HFF-Myc (cell line): Measurements from ENCODE around the gene KCNS3.

Experiments
- DNase-seq: peaks from one replicate; pipeline ENCODE4 v3.0.0-alpha.2; 2011; ENCODE audit warnings: low read depth; ENCODE audit errors: extremely low read depth
- H3K4me3 ChIP-seq: replicated peaks from 2 replicates; pipeline ENCODE4 v1.5.1; 2011; ENCODE audit warnings: low read depth, mild to moderate bottlenecking, control low read depth, low read length
- TF ChIP-seq, protein P1 (sequence below): IDR thresholded peaks from 2 replicates; pipeline ENCODE4 v1.5.1; 2012; ENCODE audit warnings: mild to moderate bottlenecking, low read depth, low read length, control low read depth; ENCODE audit errors: missing control alignments

Gene KCNS3

DNA sequence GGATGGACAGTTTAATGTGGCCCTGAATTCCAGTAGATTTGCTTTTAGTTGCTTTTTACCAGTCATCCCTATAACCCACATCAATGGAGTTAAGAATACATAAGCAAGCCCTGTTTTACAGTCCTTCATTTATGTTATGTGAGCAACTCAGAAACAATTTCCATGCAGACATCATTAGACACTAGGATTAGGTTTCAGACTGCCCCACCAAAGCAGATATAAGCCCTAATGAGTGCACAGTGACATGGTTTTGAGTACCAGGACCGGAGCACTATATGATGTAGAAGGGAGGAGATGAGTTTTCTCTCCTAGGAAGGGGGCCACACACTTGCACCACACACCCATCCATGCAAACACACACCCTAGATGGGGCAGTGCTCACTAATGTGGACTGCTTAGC lies 15.5 kb downstream of the KCNS3 start:
- H3K4me3 ChIP-seq = no peak overlapping the region
- DNase-seq = no peak
- TF ChIP-seq, protein P1, sequence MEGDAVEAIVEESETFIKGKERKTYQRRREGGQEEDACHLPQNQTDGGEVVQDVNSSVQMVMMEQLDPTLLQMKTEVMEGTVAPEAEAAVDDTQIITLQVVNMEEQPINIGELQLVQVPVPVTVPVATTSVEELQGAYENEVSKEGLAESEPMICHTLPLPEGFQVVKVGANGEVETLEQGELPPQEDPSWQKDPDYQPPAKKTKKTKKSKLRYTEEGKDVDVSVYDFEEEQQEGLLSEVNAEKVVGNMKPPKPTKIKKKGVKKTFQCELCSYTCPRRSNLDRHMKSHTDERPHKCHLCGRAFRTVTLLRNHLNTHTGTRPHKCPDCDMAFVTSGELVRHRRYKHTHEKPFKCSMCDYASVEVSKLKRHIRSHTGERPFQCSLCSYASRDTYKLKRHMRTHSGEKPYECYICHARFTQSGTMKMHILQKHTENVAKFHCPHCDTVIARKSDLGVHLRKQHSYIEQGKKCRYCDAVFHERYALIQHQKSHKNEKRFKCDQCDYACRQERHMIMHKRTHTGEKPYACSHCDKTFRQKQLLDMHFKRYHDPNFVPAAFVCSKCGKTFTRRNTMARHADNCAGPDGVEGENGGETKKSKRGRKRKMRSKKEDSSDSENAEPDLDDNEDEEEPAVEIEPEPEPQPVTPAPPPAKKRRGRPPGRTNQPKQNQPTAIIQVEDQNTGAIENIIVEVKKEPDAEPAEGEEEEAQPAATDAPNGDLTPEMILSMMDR = no peak

DNA sequence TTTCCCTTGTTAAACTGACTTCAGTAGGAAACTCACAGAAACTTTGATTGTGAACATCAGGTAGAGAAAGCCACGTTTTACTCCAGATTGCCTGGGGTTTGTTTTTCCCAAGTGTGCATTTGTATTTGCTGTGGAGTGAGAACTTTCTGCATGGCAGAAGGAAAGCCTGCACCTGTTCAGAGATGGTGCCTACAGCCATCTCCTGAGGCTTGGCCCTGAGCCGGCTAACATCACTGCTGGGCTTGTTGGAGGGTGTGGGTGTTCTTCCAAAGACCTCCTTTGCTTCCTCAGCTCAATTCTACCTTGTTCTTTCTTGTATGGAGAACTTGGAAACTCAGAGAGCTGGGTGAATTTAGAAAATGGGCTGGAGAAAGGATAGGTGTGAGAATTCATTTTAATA lies 16.1 kb downstream of the KCNS3 start:
- no peak for DNase-seq
- no peak overlapping the region for H3K4me3 ChIP-seq
- TF ChIP-seq, protein P1 = no peak

DNA sequence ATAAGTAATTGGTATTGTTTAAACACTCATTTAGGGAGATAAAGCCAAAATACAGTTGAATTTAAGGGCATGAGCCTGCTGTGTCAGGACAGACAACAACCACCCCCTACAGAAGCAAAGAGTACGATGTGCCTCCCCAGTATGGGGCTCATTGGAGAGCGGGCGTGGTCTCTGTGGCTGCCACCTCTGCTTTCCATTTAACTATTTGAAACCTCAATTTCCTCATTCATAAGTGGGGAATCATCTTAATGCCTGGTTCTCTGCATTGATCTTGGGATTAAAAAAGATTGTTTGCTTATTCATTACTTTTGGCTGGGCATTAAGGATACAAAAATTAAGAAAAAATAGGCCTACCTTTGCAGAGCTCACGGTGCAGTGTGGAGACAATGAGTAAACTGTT lies 21.4 kb downstream of the KCNS3 start:
- TF ChIP-seq, protein P1 = no peak
- DNase-seq = no peak
- H3K4me3 ChIP-seq = no peak overlapping the region

DNA sequence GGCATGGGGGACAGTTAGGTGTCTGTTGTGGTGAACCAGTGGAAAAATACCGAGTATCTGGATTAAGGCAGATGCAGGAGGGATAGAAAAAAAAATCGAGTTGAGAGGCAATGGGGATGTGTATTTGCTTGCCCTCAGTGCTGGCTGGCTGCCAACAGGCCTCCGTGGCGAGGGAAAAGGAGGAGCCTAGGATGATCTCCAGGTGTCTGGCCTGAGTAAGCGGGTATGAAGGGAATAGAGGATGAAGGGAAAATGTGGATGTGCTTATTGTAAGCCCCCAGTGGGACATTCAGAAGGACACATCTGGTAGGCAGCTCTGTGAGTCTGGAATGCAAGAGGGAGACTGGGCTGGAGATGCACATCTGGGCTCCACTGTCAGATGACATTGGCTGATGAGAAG lies 22.8 kb downstream of the KCNS3 start:
- TF ChIP-seq, protein P1 = no peak
- H3K4me3 ChIP-seq = no peak overlapping the region
- peak; percentile 56 for DNase-seq

DNA sequence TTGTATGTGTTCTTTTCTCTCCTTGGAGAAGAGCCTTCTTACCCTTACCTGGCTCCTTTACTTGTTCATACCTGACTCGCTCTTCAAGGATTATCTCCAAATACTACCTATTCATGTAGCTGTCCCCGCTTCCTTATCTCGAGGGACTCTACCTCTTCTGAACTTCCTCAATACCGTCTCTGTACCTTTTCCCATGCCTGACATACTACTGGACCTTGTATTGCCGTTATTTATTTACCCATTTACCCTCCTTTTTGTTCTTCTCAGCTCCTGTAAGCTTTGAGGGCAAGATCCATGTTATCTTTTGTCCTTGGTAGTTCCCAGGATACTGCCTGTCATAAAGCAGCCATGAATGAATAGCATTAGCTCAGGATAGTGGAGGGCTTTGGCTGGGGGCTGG lies 32.5 kb downstream of the KCNS3 start:
- TF ChIP-seq, protein P1 = no peak

DNA sequence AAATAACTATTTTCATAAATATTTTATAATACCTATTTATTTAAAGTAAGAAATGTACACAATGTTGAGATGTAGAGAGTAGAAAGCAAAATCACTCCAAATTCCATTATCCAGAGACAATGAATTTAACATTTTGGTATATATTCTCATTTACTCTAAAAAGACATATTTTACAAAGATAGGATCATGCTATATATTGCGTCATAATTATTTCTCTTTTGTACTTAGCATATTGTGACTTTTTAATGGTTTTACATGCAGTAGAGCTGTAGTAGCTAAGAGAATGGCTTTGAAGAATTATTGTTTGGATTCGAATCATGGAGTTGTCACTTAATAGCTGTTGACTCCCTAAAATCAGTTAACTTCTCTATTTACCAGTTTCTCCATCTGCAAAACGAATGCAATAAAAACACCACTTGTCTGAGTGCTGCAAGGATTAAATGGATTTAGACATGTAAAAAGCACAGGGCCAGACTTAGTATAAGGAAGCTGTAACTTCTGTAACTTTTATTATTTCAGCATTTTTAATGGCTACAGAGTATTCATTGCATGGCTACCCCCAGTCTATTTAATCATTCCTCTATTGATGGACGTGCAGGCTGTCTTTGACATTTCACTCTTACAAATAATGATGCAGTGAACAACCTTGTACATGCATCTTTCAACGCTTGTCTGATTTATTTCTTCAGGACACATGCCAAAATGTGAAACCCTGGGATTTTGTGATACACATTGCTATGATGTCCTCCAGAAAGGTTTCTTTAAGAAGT lies 33.2 kb downstream of the KCNS3 start:
- DNase-seq = no peak
- H3K4me3 ChIP-seq = no peak overlapping the region
- TF ChIP-seq, protein P1 = no peak

More for the DNA sequence above, 32.5 kb downstream of the KCNS3 start:
- no peak for DNase-seq
- no peak overlapping the region for H3K4me3 ChIP-seq
